Measurements from ENCODE around the gene CEP83.
"Not testable (repeated sequence)": the region's sequence is repeated elsewhere in the genome, so short reads cannot be mapped to it uniquely, and the experiment has no call there.

Gene CEP83

DNA sequence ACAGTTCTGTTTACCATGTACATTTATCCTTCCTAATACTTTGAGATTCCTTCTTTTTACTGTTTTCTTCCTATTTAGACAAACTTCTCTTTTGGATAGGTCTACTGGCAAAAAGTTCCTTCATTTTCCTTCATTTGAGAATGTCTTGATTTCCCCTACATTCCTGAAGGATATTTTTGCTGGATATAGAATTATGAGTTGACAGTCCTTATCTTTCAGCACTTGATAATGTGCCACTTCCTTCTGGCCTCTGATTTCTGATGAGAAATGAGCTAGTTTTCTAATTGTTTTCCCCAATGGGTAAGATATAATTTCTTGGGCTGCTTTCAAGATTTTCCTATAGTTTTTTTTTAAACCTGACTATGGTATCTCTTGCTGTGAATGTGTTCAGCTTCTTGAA, 75.6 kb downstream of the CEP83 start:
- in situ Hi-C loops (cut with HindIII; ENCODE audit: low sequenced_read_pairs): no loop called here

- in situ Hi-C loops (cut with HindIII; ENCODE audit: low sequenced_read_pairs): no loop called here
Observed at GRCh38 chr12:94380507-94380906, 79.2 kb downstream of the CEP83 start.

GRCh38 chr12:94379479-94380113, 80.1 kb downstream of the CEP83 start:
- in situ Hi-C loops (cut with HindIII; ENCODE audit: low sequenced_read_pairs): no loop called here

DNA sequence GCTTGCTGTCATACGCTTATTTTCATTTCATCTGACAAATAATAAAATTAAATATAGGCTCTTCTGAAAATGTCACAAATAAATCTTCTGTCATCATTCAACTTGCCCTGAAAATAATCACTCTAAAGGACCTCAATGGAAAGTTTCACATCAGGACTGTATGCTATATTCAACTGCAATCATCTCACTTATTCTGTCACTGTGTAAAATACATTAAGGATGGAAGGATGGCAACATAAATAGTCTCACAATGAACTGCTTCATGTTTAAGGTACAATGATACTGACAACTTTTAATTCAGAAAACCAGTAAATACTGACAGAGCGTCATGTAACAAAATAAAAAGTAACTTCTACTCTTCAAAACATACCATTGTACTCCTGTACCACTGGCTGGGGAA, 82.1 kb downstream of the CEP83 start:
- in situ Hi-C loops (cut with HindIII; ENCODE audit: low sequenced_read_pairs): no loop called here

- in situ Hi-C loops (cut with HindIII; ENCODE audit: low sequenced_read_pairs): no loop called here
Observed at GRCh38 chr12:94374124-94374523, 85.5 kb downstream of the CEP83 start.

GRCh38 chr12:94372461-94372860, 87.2 kb downstream of the CEP83 start:
- in situ Hi-C loops (cut with HindIII; ENCODE audit: low sequenced_read_pairs): no loop called here

DNA sequence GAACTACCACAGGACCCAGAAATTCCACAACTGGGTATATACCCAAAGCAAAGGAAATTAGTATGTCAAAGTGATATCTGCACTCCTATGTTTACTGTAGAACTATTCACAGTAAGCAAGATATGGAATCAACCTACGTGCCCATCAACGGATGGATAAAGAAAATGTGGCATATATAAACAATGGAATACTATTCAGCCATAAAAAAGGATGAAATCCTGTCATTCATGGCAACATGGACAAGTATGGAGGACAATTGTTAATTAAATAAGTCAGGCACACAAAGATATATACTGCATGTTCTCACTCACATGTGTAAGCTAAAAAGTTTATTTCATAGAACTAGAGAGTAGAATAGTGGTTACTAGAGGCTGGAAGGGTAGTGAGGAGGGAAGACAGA, 97.0 kb downstream of the CEP83 start:
- in situ Hi-C loops (cut with HindIII; ENCODE audit: low sequenced_read_pairs): no loop called here

GRCh38 chr12:94359761-94360160, 99.9 kb downstream of the CEP83 start:
- in situ Hi-C loops (cut with HindIII; ENCODE audit: low sequenced_read_pairs): no loop called here

GRCh38 chr12:94353130-94353529, 106.5 kb downstream of the CEP83 start:
- in situ Hi-C loops (cut with HindIII; ENCODE audit: low sequenced_read_pairs): no loop called here

GRCh38 chr12:94340573-94340972, 119.1 kb downstream of the CEP83 start:
- in situ Hi-C loops (cut with HindIII; ENCODE audit: low sequenced_read_pairs): no loop called here

- in situ Hi-C loops (cut with HindIII; ENCODE audit: low sequenced_read_pairs): no loop called here
Observed at GRCh38 chr12:94338006-94338794, 121.5 kb downstream of the CEP83 start.

DNA sequence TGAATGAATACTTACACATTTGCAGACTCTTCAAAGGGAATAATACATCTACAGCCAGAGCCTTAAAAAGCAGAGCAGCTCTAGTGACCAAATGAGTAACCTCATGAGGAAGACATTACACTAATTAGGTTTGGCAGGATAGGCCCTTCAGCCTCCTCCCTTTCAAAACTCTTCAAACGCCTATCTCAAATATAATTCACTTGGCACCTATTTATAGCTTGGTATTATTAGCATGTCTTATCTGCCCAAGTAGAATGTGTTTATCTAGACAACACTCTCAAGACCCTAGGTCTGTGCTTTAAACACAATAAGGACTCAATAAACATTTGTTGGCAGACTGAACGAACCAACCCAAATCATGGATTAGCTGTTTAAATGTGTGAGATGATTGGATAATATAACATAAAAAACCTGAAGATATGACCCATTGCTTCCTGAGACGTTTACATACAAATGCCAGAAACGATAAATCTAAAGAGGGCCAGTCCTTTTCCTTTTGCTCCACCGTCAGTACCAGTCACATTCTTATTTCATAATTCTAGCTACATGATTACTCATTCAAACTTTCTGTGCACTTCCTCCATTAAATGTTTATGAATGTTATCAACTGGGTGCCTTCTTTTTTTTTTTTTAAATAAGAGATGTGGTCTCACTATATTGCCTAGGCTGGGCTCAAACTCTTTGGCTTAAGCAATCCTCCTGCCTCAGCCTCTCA, 123.3 kb downstream of the CEP83 start:
- in situ Hi-C loops (cut with HindIII; ENCODE audit: low sequenced_read_pairs): no loop called here

DNA sequence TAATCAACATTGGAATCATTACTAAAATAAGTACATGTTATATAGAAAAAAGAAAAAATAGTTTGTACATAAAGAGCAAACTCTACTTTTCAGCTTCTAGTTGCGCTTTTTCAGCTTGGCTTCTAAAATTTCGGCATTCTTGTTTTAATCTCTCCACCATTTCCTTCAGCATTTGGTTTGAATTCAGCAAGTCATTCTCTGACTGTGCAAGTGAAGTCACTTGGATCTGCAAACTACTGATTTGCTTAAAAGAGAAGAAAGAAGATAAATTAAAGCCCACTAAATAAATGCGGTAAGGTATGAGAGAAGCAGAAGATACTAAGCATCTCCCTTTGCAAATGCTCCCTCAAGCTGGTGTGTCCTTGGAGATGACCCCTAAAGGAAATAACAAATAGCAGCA, 126.3 kb downstream of the CEP83 start:
- in situ Hi-C loops (cut with HindIII; ENCODE audit: low sequenced_read_pairs): no loop called here

DNA sequence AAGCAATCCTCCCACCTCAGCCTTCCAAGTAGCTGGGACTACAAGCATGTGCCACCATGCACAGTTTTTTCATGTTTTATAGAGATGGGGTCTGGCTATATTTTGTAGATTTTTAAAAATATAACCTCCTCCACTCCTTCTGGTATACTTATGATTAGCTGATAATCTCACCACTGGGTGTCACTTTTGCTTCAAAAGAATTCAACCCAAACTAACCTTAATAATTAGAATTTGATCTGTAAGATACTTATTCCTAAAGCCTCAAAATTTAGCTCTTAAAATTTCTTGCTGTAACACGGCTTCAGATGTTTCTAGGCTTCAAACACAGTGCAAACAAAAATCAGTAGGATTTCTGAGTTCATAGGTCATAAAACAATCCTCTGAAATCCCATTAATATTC, 130.3 kb downstream of the CEP83 start:
- in situ Hi-C loops (cut with HindIII; ENCODE audit: low sequenced_read_pairs): no loop called here

DNA sequence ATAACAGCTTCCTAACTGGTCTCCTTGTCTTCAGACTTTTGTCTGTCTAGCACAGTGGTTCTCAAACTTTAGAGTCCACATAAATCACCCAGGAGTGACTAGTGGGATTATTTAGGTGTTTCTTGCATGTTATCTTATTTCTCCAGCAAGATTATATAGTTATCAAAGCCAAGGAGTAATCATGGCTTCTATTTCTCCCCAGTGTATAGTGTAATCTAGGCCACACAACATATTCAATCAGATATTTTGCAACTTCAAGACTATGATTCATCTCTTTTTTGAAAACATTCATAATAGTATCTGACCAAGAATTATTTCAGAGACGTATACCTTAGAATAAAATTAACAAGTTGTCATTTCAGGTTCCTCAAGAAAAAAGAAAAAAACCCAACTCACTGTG, 131.9 kb downstream of the CEP83 start:
- in situ Hi-C loops (cut with HindIII; ENCODE audit: low sequenced_read_pairs): no loop called here

DNA sequence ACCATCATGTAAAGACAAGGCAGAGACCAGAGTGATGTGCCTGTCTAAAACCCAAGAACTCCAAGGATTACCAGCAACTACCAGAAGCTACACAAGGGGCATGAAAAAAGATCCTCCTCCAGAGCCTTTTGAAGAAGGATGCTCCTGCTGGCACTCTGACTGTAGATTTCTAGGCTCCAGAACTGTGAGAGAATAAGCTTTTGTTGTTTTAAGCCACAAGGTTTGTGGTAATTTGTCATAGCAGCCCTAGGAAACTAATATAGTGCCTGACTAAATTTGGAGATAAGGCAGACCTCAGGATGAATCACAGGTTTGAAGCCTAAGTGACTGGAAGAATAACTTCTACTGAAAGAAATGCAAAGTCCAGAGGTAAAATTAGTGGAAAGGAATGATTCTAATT, 132.9 kb downstream of the CEP83 start:
- in situ Hi-C loops (cut with HindIII; ENCODE audit: low sequenced_read_pairs): no loop called here

DNA sequence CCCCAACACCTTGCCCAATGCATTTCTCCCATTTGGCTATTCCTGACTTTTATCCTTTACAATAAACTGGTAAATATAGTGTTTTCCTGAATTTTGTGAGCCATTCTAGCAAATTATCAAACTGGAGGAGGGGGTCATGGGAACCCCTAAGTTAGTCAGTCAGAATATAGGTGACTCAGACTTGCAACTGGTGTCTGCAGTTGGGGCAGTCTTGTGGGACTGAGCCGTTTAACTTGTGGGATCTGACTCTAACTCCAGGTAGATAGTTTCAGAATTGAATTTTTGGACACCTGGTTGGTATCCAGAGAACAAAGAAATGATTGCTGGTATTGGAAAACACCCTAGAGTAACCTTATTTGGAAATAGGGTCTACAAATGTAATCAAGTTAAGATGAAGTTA, 133.4 kb downstream of the CEP83 start:
- in situ Hi-C loops (cut with HindIII; ENCODE audit: low sequenced_read_pairs): no loop called here

GRCh38 chr12:94322346-94322745, 137.3 kb downstream of the CEP83 start:
- in situ Hi-C loops (cut with HindIII; ENCODE audit: low sequenced_read_pairs): no loop called here

DNA sequence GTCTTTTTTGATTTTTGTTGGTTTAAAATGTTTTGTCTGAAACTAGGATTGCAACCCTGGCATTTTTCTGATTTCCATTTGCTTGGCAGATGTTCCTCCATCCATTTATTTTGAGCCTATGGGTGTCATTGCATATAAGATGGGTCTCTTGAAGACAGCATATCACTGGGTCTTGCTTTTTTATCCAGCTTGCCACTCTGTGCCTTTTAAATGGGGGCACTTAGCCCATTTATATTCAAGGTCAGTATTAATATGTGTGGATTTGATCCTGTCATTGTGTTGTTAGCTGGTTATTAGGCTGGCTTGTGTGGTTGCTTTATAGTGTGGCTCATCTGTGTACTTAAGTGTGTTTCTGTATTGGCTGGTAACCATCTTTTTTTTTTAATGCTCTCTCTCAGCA, 139.6 kb downstream of the CEP83 start:
- in situ Hi-C loops (cut with HindIII; ENCODE audit: low sequenced_read_pairs): no loop called here

GRCh38 chr12:94318181-94318580, 141.5 kb downstream of the CEP83 start:
- in situ Hi-C loops (cut with HindIII; ENCODE audit: low sequenced_read_pairs): no loop called here

DNA sequence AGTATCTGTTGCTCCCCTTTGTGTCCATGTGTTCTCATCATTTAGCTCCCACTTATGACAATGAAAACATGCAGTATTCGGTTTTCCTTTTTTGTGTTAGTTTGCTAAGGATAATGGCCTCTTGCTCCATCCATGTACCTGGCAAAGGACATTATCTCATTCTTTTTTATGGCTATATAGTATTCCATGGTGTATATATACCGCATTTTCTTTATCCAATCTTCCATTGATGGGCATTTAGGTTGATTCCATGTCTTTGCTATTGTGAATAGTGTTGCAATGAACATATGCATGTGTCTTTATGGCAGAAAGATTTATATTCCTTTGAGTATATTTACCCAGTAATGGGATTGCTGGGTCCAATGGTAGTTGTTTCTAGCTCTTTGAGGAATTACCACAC, 143.1 kb downstream of the CEP83 start:
- in situ Hi-C loops (cut with HindIII; ENCODE audit: low sequenced_read_pairs): not testable (repeated sequence)

GRCh38 chr12:94312378-94312777, 147.3 kb downstream of the CEP83 start:
- in situ Hi-C loops (cut with HindIII; ENCODE audit: low sequenced_read_pairs): no loop called here

Measured in DLD1 (cell line).